GM19395 (cell line): ENCODE results near the gene PCBP3.
"Not testable (repeated sequence)": the region's sequence is repeated elsewhere in the genome, so short reads cannot be mapped to it uniquely, and the experiment has no call there.

ENCODE experiments used
- ATAC-seq: cut with Tn5 transposase; IDR thresholded peaks from one replicate; pipeline ENCODE4 v1.9.1; 2021; ENCODE audit warnings: mild to moderate bottlenecking, moderate library complexity; ENCODE audit not compliant: unreplicated experiment

PCBP3 gene

GRCh38 chr21:45643021-45643980 is at the start of gene PCBP3:
PCBP3 (plus strand) TSS chr21:45643725; CDS start chr21:45850086, 206,361 bp downstream.
- peak; percentile 74 for ATAC-seq

DNA sequence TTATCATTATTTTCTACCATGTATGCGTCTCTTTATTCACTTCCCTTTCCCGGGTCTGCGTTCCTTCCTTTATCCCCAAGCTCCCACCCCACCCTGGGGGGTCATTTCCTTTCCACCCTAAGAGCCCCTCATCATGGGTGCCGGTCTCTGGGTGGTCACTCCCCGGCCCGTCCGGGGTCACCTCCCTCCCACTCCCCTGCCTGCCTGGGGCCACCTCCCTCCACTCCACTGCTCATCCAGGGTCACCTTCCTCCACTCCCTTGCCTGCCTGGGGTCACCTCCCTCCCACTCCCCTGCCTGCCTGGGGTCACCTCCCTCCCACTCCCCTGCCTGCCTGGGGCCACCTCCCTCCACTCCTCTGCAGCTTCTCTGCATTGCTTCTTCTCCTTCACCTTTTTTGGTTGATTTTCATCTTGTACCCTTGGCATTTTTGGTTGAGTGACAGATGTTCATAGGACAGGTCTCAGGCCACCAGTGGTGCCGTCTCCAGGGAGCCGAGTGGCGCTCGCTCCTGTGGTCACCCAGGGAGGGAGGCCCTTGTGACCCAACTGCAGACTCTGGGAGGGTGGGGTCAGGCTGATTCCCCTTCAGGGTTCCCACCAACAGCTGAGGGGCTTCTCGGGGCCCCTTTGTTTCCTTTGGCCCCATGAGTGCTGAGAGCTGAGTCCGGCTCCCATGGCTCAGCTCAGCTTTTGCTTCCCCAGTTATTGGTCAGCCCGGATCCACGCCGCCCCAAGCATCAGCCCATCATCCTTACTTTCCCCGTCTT is 48.6 kb upstream of the PCBP3 start:
- no peak for ATAC-seq

DNA sequence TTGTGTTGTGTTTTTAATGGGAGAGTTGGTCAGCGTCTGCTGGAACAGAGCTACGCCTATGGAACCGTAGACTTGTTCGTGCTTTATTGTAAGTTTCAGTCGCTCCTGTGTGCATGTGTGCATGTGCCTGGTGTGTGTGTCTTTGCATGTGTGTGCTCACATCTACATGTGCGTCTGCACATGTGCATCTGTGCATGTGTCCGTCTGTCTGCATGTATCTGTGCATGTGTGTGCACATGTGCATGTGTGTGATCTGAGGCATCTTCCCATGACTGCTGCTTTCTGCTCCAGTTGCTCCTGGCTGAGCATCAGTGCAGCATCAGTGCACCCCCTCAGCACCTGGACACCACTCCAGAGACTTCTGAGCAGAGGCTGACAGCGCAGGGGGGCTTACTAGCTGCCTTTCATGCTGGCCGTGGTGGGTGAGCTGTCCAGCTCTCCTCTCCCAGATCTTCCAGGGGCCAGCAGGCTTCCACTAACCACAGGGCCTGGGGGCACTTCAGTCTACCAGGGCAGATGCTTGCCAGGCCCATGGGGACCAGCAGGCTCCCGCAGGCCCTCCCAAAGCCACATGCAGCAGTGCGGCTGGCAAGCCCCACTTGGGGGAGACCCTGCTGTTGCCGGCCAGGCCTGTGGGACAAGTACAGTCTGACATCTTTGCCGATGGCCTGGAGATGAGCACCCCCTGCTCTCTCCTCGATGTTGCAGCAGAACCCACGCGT is 47.8 kb upstream of the PCBP3 start:
- no peak for ATAC-seq

GRCh38 chr21:45596704-45597318 is 46.7 kb upstream of the PCBP3 start:
- no peak for ATAC-seq

GRCh38 chr21:45598109-45598508 is 45.4 kb upstream of the PCBP3 start:
- ATAC-seq: no peak

- no peak for ATAC-seq
Measured at GRCh38 chr21:45598666-45599065, 44.9 kb upstream of the PCBP3 start.

DNA sequence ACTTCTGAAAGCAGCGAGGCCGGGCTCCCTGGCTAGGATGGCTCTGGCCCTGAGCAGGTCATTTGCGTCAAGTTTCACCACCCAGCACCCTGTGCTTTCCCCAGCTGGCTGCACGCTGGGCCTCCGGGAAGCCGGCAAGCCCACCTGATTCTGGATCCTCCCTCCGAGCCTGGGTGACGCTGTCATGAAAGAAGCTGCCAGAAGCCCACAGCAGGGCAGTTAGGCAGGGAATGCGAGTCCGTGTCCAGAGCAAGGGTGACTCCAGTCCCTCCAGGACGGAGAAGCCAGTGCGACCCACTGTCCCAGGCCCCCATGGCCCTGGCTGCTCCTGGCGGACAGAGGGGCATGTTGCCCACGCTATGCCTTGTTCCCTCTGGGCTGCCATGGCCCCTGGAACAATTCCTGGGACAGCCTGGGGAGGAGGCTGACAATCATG is 44.4 kb upstream of the PCBP3 start:
- ATAC-seq: no peak

DNA sequence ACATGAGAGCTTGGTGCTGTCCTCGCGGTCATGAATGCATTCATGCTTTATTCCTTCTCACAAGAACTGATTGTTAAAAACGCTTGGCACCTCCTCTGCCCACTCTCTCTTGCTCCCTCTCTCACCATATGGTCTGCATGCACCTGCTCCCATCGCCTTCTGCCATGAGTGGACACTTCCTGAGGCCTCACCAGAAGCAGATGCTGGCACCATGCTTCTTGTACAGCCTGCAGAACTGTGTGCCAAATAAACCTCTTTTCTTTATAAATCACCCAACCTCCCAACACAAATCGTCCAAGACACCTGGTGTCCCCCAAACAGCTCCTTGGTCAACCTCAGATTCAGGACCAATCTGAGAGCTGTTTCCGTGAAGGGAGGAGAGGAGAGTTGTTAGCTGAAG is 43.3 kb upstream of the PCBP3 start:
- no peak for ATAC-seq

DNA sequence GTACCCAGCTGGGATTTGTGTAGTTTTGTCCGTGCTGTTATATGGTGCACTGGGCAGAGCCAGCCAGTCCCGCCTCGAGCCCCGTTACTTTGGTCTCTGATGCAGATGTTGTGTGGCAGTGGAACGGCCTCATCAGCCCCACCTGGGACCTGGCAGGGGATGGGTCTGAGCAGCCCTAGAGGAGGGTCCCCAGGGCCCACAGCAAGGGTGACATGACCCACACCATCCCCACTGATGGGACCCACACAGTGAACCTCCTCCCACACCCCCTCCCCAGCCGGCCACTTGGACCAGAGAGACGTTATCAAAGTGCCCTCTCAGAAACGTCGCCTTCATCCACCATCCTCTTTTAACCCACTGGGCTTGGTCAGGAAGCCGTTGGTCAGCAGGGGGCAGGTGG is 42.0 kb upstream of the PCBP3 start:
- no peak for ATAC-seq

GRCh38 chr21:45602106-45602505 is 41.4 kb upstream of the PCBP3 start:
- no peak for ATAC-seq

- ATAC-seq: no peak
Measured at GRCh38 chr21:45603481-45603880, 40.0 kb upstream of the PCBP3 start.

DNA sequence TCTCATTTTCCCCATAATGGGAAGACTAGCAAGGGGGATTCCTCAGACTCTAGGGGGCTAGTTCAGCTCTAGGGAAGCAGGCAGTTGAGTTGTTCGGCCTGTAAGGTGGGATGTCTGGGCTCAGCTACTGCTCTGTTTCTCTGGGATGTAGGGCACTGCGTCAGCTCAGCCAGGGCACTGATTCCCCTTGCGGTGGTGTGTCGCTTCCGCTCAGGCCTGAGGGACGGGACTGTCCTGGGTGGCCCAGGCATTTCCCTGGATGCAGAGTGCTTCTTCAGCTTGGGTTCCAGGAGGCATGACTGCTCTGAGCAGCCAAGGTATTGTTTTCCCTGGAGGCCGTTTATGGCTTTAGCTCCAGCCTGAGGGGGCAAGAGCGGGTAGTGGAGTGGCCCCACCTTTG is 38.8 kb upstream of the PCBP3 start:
- not testable (repeated sequence) for ATAC-seq

- ATAC-seq: no peak
Measured at GRCh38 chr21:45607021-45607908, 36.3 kb upstream of the PCBP3 start.

- ATAC-seq: no peak
Measured at GRCh38 chr21:45607909-45608295, 35.6 kb upstream of the PCBP3 start.

GRCh38 chr21:45608747-45609470 is 34.6 kb upstream of the PCBP3 start:
- not testable (repeated sequence) for ATAC-seq

- ATAC-seq: not testable (repeated sequence)
Measured at GRCh38 chr21:45609616-45610015, 33.9 kb upstream of the PCBP3 start.

- no peak for ATAC-seq
Measured at GRCh38 chr21:45611296-45611695, 32.2 kb upstream of the PCBP3 start.

DNA sequence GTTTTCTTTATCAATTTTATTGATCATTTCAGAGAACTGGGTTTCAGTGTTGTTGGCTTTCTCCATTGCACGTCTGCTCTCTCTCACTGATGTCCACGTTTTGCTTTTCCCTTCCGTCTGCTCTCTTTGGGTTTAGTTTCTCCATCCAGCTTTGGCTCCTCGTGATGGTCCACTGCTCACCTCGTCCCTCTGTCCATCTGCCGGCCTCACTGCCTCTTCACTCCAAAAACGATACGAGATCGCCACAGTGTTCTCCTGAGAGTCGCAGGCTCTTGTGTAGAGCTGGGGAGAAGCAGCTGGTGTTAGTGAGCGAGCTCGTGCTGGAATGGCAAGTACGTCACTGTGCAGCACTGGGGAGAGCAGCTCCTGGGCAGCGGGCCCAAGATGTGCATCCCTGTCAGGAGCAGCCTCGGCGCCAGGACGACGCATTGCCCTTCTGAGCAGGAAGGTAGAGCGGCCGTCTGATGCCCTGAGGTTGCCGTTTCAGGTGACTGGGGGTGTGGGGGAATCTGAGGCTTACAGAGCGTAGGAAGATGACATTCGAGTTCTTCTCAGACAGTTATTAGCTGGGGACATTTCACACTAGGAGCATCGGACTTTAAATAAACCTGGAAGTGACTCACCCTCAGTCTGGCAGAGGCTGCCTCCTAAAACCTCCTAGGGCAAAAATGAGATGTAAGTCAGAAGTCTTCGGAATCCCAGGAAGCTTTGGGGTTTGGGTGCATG is 31.4 kb upstream of the PCBP3 start:
- ATAC-seq: no peak
